Aorta (tissue), 5 donors: ENCODE results near the gene MTRF1. TPM values are rescaled to one million over a fixed set of nuclear protein-coding genes. Genes with fewer than 3 reads are reported as not detected.

Experiments
- ATAC-seq: fragments of 200-7000 bp; cut with Tn5 transposase; one replicate; pipeline ENCODE4 v1.9.1; 2022; ENCODE audit warnings: moderate library complexity; ENCODE audit not compliant: low FRiP score
- DNase-seq, 2 donors: peaks; one replicate each; pipeline ENCODE4 v3.0.0-alpha.2; 2020
- H3K27ac ChIP-seq, 2 donors: one replicate each; pipeline ENCODE4 v1.5.1; 2013; ENCODE audit warnings: low read length in 2 of 2, mild to moderate bottlenecking in 2 of 2, moderate library complexity in 2 of 2, control low read depth in 1 of 2, inconsistent platforms in 1 of 2, low read depth in 1 of 2
- H3K27me3 ChIP-seq, 2 donors: one replicate each; pipeline ENCODE4 v1.6.1; 2013; ENCODE audit warnings: control low read depth in 1 of 2, low read length in 1 of 2, mild to moderate bottlenecking in 1 of 2, moderate library complexity in 1 of 2; ENCODE audit not compliant: insufficient read depth in 2 of 2, control insufficient read depth in 1 of 2
- H3K36me3 ChIP-seq, 2 donors: one replicate each; pipeline ENCODE4 v1.6.1; 2013; ENCODE audit warnings: control low read depth in 1 of 2, low read length in 1 of 2, mild to moderate bottlenecking in 1 of 2; ENCODE audit not compliant: insufficient read depth in 2 of 2, control insufficient read depth in 1 of 2
- H3K4me1 ChIP-seq, 2 donors: one replicate each; pipeline ENCODE4 v1.6.1; 2013; ENCODE audit warnings: low read length in 2 of 2, control low read depth in 1 of 2, mild to moderate bottlenecking in 1 of 2, moderate library complexity in 1 of 2; ENCODE audit not compliant: insufficient read depth in 2 of 2, control insufficient read depth in 1 of 2
- H3K4me3 ChIP-seq, 2 donors: one replicate each; pipeline ENCODE4 v1.5.1; 2013; ENCODE audit warnings: low read length in 2 of 2, control low read depth in 1 of 2, mild to moderate bottlenecking in 1 of 2
- H3K9me3 ChIP-seq: one replicate; pipeline ENCODE4 v1.6.1; 2013; ENCODE audit warnings: mild to moderate bottlenecking, low read length; ENCODE audit not compliant: control insufficient read depth
- WGBS, 2 donors: extraction: QIAGEN DNeasy Blood & Tissue Kit; methylation state at CpG; one replicate each; pipeline ENCODE4 v1.1.7; 2013; 5-methylcytosine and 5-hydroxymethylcytosine counted together
- intact Hi-C, 2 donors: fragments of 100-400 bp; cut with DNase I; formaldehyde crosslinking; loops; one replicate each; pipeline versions ENCODE4 v1.14.2 to v1.15.0; 2022
- polyA plus RNA-seq, 2 donors: library from polyadenylated mRNA; stranded (reverse); fragments of 200-250 nt; gene quantifications; one replicate each; pipeline ENCODE4 v1.2.3, GENCODE V29; 2013
- total RNA-seq, 2 donors: library from RNA; stranded (reverse); fragmentation: NEBNext Ultra II Directional; extraction: Animal tissue kit (Norgen Biotek cat#: 25700); gene quantifications; one replicate each; pipeline ENCODE4 v1.2.1, GENCODE V29; 2021
- donor health status: healthy with polysubstance abuse.
- donor health status: Bipolar disorder and iron deficiency.
- donor health status: DM: no; HTN: no; CAD: no.
- donor health status: DM: no; HTN: no; CAD: no.
- donor health status: DM: yes; HTN: yes; CAD: no.

The MTRF1 gene
- total and polyA plus RNA-seq, 4 donors: 6.8 to 13.7 (median 10.0) TPM

GRCh38 chr13:41216160-41216559 is 47.2 kb downstream of the MTRF1 start:
- Histone ChIP-seq H3K9me3 (no peaks in the 10 kb centered on the region), H3K27me3 (no peaks in the 10 kb centered on the region), H3K4me1 (no peaks in the 10 kb centered on the region), H3K36me3 (no peaks in the 10 kb centered on the region), H3K27ac (no peak overlapping the region), H3K4me3 (no peak overlapping the region)
- intact Hi-C loops: no loop called here
- DNase-seq (no peak), ATAC-seq (no peak)

GRCh38 chr13:41213919-41214318 is 49.5 kb downstream of the MTRF1 start:
- intact Hi-C loops: no loop called here
- Histone ChIP-seq H3K36me3 (no peaks in the 10 kb centered on the region), H3K9me3 (no peaks in the 10 kb centered on the region), H3K27ac (no peak overlapping the region), H3K4me1 (no peaks in the 10 kb centered on the region), H3K27me3 (no peaks in the 10 kb centered on the region), H3K4me3 (no peak overlapping the region)
- no peak for DNase-seq
- ATAC-seq: no peak
- WGBS, 2 donors: 63 to 82% methylated on average over 3 of the region's 3 CpGs

GRCh38 chr13:41213316-41213715 is 50.1 kb downstream of the MTRF1 start:
- ATAC-seq: no peak
- Histone ChIP-seq H3K27ac (no peak overlapping the region), H3K9me3 (no peaks in the 10 kb centered on the region), H3K4me3 (no peak overlapping the region), H3K36me3 (no peaks in the 10 kb centered on the region), H3K27me3 (no peaks in the 10 kb centered on the region), H3K4me1 (no peaks in the 10 kb centered on the region)
- DNase-seq: no peak
- intact Hi-C loops: no loop called here
- WGBS, 2 donors: 53 to 63% methylated on average over 3 of the region's 3 CpGs

GRCh38 chr13:41212881-41213280 is 50.5 kb downstream of the MTRF1 start:
- intact Hi-C loops: no loop called here
- Histone ChIP-seq H3K4me1 (no peaks in the 10 kb centered on the region), H3K27me3 (no peaks in the 10 kb centered on the region), H3K27ac (no peak overlapping the region), H3K4me3 (no peak overlapping the region), H3K9me3 (no peaks in the 10 kb centered on the region), H3K36me3 (no peaks in the 10 kb centered on the region)
- DNase-seq (no peak), ATAC-seq (no peak)

- no peaks in the 10 kb centered on the region for H3K9me3 ChIP-seq
- no peak for ATAC-seq
- no peaks in the 10 kb centered on the region for H3K36me3 ChIP-seq
- H3K4me3 ChIP-seq: no peak overlapping the region
- WGBS, 2 donors: 98 to 99% methylated on average over 2 of the region's 2 CpGs
- H3K27ac ChIP-seq: no peak overlapping the region
- no peaks in the 10 kb centered on the region for H3K27me3 ChIP-seq
- H3K4me1 ChIP-seq: no peaks in the 10 kb centered on the region
- DNase-seq: no peak
- intact Hi-C loops: no loop called here
Measured at GRCh38 chr13:41211062-41211461, 52.3 kb downstream of the MTRF1 start.

GRCh38 chr13:41206467-41206866 is 56.9 kb downstream of the MTRF1 start:
- Histone ChIP-seq H3K36me3 (no peaks in the 10 kb centered on the region), H3K4me3 (no peak overlapping the region), H3K27ac (no peak overlapping the region), H3K9me3 (no peaks in the 10 kb centered on the region), H3K27me3 (no peaks in the 10 kb centered on the region), H3K4me1 (no peaks in the 10 kb centered on the region)
- ATAC-seq (no peak), DNase-seq (no peak)
- intact Hi-C loops: no loop called here

- Histone ChIP-seq H3K27ac (peak overlapping the region in 1 of 2 donors; percentile 3), H3K4me1 (no peaks in the 10 kb centered on the region), H3K36me3 (no peaks in the 10 kb centered on the region), H3K27me3 (no peaks in the 10 kb centered on the region), H3K4me3 (no peak overlapping the region), H3K9me3 (no peaks in the 10 kb centered on the region)
- ATAC-seq (no peak), DNase-seq (no peak)
- WGBS, 2 donors: 13 to 24% methylated on average over 6 of the region's 6 CpGs
- intact Hi-C loops: no loop called here
Measured at GRCh38 chr13:41203810-41204209, 59.6 kb downstream of the MTRF1 start.

GRCh38 chr13:41200126-41200525 is 63.2 kb downstream of the MTRF1 start:
- H3K9me3 ChIP-seq: no peaks in the 10 kb centered on the region
- intact Hi-C loops: no loop called here
- H3K27me3 ChIP-seq: no peaks in the 10 kb centered on the region
- no peak overlapping the region for H3K27ac ChIP-seq
- DNase-seq: no peak
- WGBS, 2 donors: 86 to 90% methylated on average over 4 of the region's 4 CpGs
- no peak for ATAC-seq
- no peak overlapping the region for H3K4me3 ChIP-seq
- H3K36me3 ChIP-seq: no peaks in the 10 kb centered on the region
- H3K4me1 ChIP-seq: no peaks in the 10 kb centered on the region

GRCh38 chr13:41199526-41199925 is 63.9 kb downstream of the MTRF1 start:
- Histone ChIP-seq H3K36me3 (no peaks in the 10 kb centered on the region), H3K4me1 (no peaks in the 10 kb centered on the region), H3K9me3 (no peaks in the 10 kb centered on the region), H3K27ac (no peak overlapping the region), H3K27me3 (no peaks in the 10 kb centered on the region), H3K4me3 (no peak overlapping the region)
- WGBS, 2 donors: 85% methylated on average over 2 of the region's 2 CpGs
- intact Hi-C loops: loop anchor here in 1 of 2 donors (10.0 kb wide), 1 partner anchor 135 kb away; the partner anchor contains the start of gene WBP4
- DNase-seq (no peak), ATAC-seq (no peak)
